ENCODE results near the gene CADM1.

- TF ChIP-seq CTCF (IDR thresholded peaks at IDR 0.05) (no peak), POLR2A (IDR thresholded peaks at IDR 0.05) (no peak)
Measured at GRCh38 chr11:115168686-115169085, 335.5 kb downstream of the CADM1 start.
